Liver (tissue), 9 donors: ENCODE measurements around the gene FGD4. TPM values are rescaled to one million over a fixed set of nuclear protein-coding genes. Genes with fewer than 3 reads are reported as not detected.

Experiments used
- DNase-seq: peaks from one replicate; pipeline ENCODE4 v3.0.0-alpha.2; 2017; ENCODE audit warnings: low spot score
- H3K27ac ChIP-seq, 2 donors: one replicate each; pipeline ENCODE4 v1.7.0; 2013; ENCODE audit warnings: inconsistent platforms in 2 of 2, low read length in 2 of 2, control low read depth in 1 of 2, low read depth in 1 of 2, mild to moderate bottlenecking in 1 of 2
- H3K27me3 ChIP-seq, 4 donors: one replicate each; pipeline versions ENCODE4 v1.6.1 to v1.7.0; 2013; ENCODE audit warnings: low read length in 3 of 4, inconsistent platforms in 1 of 4, mild to moderate bottlenecking in 1 of 4, moderate library complexity in 1 of 4; ENCODE audit not compliant: control insufficient read depth in 4 of 4, insufficient read depth in 4 of 4
- H3K36me3 ChIP-seq, 4 donors: one replicate each; pipeline versions ENCODE4 v1.6.1 to v1.7.0; 2013; ENCODE audit warnings: low read length in 3 of 4, mild to moderate bottlenecking in 3 of 4, low read depth in 1 of 4, moderate library complexity in 1 of 4; ENCODE audit not compliant: control insufficient read depth in 4 of 4, insufficient read depth in 3 of 4
- H3K4me1 ChIP-seq, 4 donors: one replicate each; pipeline versions ENCODE4 v1.6.1 to v1.7.0; 2013; ENCODE audit warnings: low read length in 3 of 4, mild to moderate bottlenecking in 3 of 4, moderate library complexity in 1 of 4; ENCODE audit not compliant: control insufficient read depth in 4 of 4, insufficient read depth in 4 of 4
- H3K4me3 ChIP-seq, 3 donors: one replicate each; pipeline versions ENCODE4 v1.6.1 to v1.7.0; 2013; ENCODE audit warnings: low read length in 3 of 3, control low read depth in 1 of 3, low read depth in 1 of 3, mild to moderate bottlenecking in 1 of 3
- H3K9ac ChIP-seq, 2 donors: one replicate each; pipeline ENCODE4 v1.7.0; 2013; ENCODE audit warnings: low read length in 2 of 2, mild to moderate bottlenecking in 2 of 2, moderate library complexity in 2 of 2, control low read depth in 1 of 2, low read depth in 1 of 2
- H3K9me3 ChIP-seq, 4 donors: one replicate each; pipeline versions ENCODE4 v1.6.1 to v1.7.0; 2013; ENCODE audit warnings: low read length in 3 of 4; ENCODE audit not compliant: control insufficient read depth in 4 of 4
- ATF3 ChIP-seq: IDR thresholded peaks from 2 replicates; pipeline ENCODE4 v1.6.1; 2016; ENCODE audit warnings: antibody characterized with exemption
- CTCF ChIP-seq: fragments of 150-350 bp; IDR thresholded peaks from 2 replicates; pipeline ENCODE4 v1.5.1; 2017; ENCODE audit warnings: improper control_type of control experiment, low read depth, low read length; ENCODE audit not compliant: missing input control
- EGR1 ChIP-seq, 2 donors: IDR thresholded peaks; 2 replicates each; pipeline ENCODE4 v1.6.1; 2016 to 2018; ENCODE audit warnings: antibody characterized with exemption in 2 of 2, low read depth in 2 of 2
- FOXA1 ChIP-seq: IDR thresholded peaks from 2 replicates; pipeline ENCODE4 v1.6.1; 2016; ENCODE audit warnings: antibody characterized with exemption
- FOXA2 ChIP-seq: IDR thresholded peaks from 2 replicates; pipeline ENCODE4 v1.6.1; 2016; ENCODE audit warnings: antibody characterized with exemption
- GABPA ChIP-seq, 2 donors: IDR thresholded peaks in 1 of 2; conservative IDR thresholded peaks in 1 of 2; 2 replicates each; pipeline ENCODE4 v1.6.1; 2016; ENCODE audit warnings: antibody characterized with exemption in 2 of 2, mild to moderate bottlenecking in 1 of 2, moderate library complexity in 1 of 2
- HNF4A ChIP-seq, 2 donors: conservative IDR thresholded peaks; 2 replicates each; pipeline ENCODE4 v1.6.1; 2016; ENCODE audit warnings: antibody characterized with exemption in 2 of 2, mild to moderate bottlenecking in 2 of 2
- HNF4G ChIP-seq: IDR thresholded peaks from 2 replicates; pipeline ENCODE4 v1.6.1; 2016; ENCODE audit warnings: antibody characterized with exemption
- JUND ChIP-seq, 2 donors: IDR thresholded peaks; 2 replicates each; pipeline ENCODE4 v1.6.1; 2016; ENCODE audit warnings: antibody characterized with exemption in 2 of 2
- MAX ChIP-seq: IDR thresholded peaks from 2 replicates; pipeline ENCODE4 v1.6.1; 2016; ENCODE audit warnings: antibody characterized with exemption
- NR2F2 ChIP-seq: IDR thresholded peaks from 2 replicates; pipeline ENCODE4 v1.6.1; 2016; ENCODE audit warnings: antibody characterized with exemption
- RAD21 ChIP-seq, 2 donors: IDR thresholded peaks; 2 replicates each; pipeline ENCODE4 v1.6.1; 2016; ENCODE audit warnings: antibody characterized with exemption in 2 of 2, mild to moderate bottlenecking in 2 of 2
- REST ChIP-seq: IDR thresholded peaks from 2 replicates; pipeline ENCODE4 v1.6.1; 2016; ENCODE audit warnings: antibody characterized with exemption, mild to moderate bottlenecking
- RXRA ChIP-seq, 2 donors: IDR thresholded peaks; 2 replicates each; pipeline ENCODE4 v1.6.1; 2017 to 2018; ENCODE audit warnings: antibody characterized with exemption in 2 of 2, mild to moderate bottlenecking in 1 of 2
- SP1 ChIP-seq: IDR thresholded peaks from 2 replicates; pipeline ENCODE4 v1.6.1; 2018; ENCODE audit warnings: antibody characterized with exemption, mild to moderate bottlenecking
- TAF1 ChIP-seq: conservative IDR thresholded peaks from 2 replicates; pipeline ENCODE4 v1.6.1; 2016; ENCODE audit warnings: antibody characterized with exemption, mild to moderate bottlenecking
- YY1 ChIP-seq: IDR thresholded peaks from 2 replicates; pipeline ENCODE4 v1.6.1; 2016; ENCODE audit warnings: antibody characterized with exemption, mild to moderate bottlenecking
- ZBTB33 ChIP-seq: IDR thresholded peaks from 2 replicates; pipeline ENCODE4 v1.6.1; 2016; ENCODE audit warnings: antibody characterized with exemption
- WGBS: extraction: QIAGEN DNeasy Blood & Tissue Kit; methylation state at CpG from one replicate; pipeline ENCODE4 v1.1.7; 2013; 5-methylcytosine and 5-hydroxymethylcytosine counted together
- polyA plus RNA-seq, 2 donors: library from polyadenylated mRNA; stranded (reverse) in 1 of 2; unstranded in 1 of 2; fragments of 200-250 nt in 1 of 2; fragments of >200 nt in 1 of 2; fragmentation: Nextera tagmentation in 1 of 2; extraction: Ambion mirVana in 1 of 2; gene quantifications; one replicate each; pipeline versions ENCODE4 v1.2.1 to v1.2.3, GENCODE V29; 2013 to 2015
- total RNA-seq, 2 donors: library from RNA; depleted of rRNA; stranded (reverse); fragments of >200 nt; gene quantifications; one replicate each; pipeline ENCODE4 v1.2.3, GENCODE V29; 2014
- donor health status: healthy.
- donor health status: healthy.
- donor health status: healthy.
- donor health status: healthy.
- donor health status: healthy.

FGD4 gene
- total RNA-seq: 10 to 100 TPM in 1 of 2 donors, 1 to 10 TPM in 1; 6.8 to 26.4 TPM
- polyA plus RNA-seq: 10 to 100 TPM in 1 of 2 donors, 1 to 10 TPM in 1; 3.8 to 11.2 TPM

GRCh38 chr12:32399370-32400113 is at the start of gene FGD4:
FGD4 (plus strand) TSS chr12:32399558.
- peaks cover 2 to 28% (median 12%) of the 10 kb centered on the region in 4 donors for H3K4me1 ChIP-seq
- peak within 1 kb of the TSS; percentile 22 to 73 for H3K27ac ChIP-seq
- H3K4me3 ChIP-seq: peak within 1 kb of the TSS; percentile 76 to 98 (median 96)
- peak; percentile 6 for TF ChIP-seq CTCF
- no peak for TF ChIP-seq MAX
- no peak for TF ChIP-seq HNF4G
- TF ChIP-seq TAF1: no peak
- no peak for TF ChIP-seq EGR1 (IDR thresholded peaks at IDR 0.05; ENCODE audit: low read depth in 2 of 2)
- TF ChIP-seq YY1: no peak
- TF ChIP-seq HNF4A (conservative IDR thresholded peaks at IDR 0.05): peak in 1 of 2 donors; percentile 10
- no peak for TF ChIP-seq ATF3
- no peak for TF ChIP-seq ZBTB33
- TF ChIP-seq RAD21 (IDR thresholded peaks at IDR 0.05): peak in 1 of 2 donors; percentile 24
- peak; percentile 30 for TF ChIP-seq REST
- no peak for TF ChIP-seq NR2F2
- TF ChIP-seq RXRA (IDR thresholded peaks at IDR 0.05): peak in 1 of 2 donors; percentile 7
- peak; percentile 44 for TF ChIP-seq SP1
- TF ChIP-seq FOXA1: peak; percentile 15
- TF ChIP-seq JUND (IDR thresholded peaks at IDR 0.05): no peak
- peak in 1 of 2 donors; percentile 29 for TF ChIP-seq GABPA (IDR thresholded peaks at IDR 0.05 in 1 of 2, conservative IDR thresholded peaks at IDR 0.05 in 1 of 2)
- TF ChIP-seq FOXA2: no peak
- WGBS: under 1% methylated on average over 82 of the region's 82 CpGs
- H3K36me3 ChIP-seq: no peaks in the 10 kb centered on the region
- DNase-seq: peak; percentile 71
- no peaks in the 10 kb centered on the region for H3K27me3 ChIP-seq
- no peaks in the 10 kb centered on the region for H3K9me3 ChIP-seq
- peak within 1 kb of the TSS; percentile 10 to 72 for H3K9ac ChIP-seq
